Breast epithelium (tissue), 3 donors: ENCODE data around the gene CTIF.

Experiments used
- POLR2A ChIP-seq: fragments of 450-650 bp; IDR thresholded peaks from one replicate; pipeline ENCODE4 v1.6.1; 2016; ENCODE audit warnings: antibody characterized with exemption, mild to moderate bottlenecking, moderate library complexity
- POLR2AphosphoS5 ChIP-seq, 3 donors: sonication (generic); formaldehyde crosslinking; IDR thresholded peaks; one replicate each; pipeline ENCODE4 v1.6.1; 2017; ENCODE audit warnings: antibody characterized with exemption in 3 of 3
- TF ChIP-seq, protein P1 (sequence below), 3 donors: fragments of 450-650 bp; IDR thresholded peaks; one replicate each; pipeline ENCODE4 v1.5.1; 2016 to 2017; ENCODE audit warnings: antibody characterized with exemption in 3 of 3, mild to moderate bottlenecking in 3 of 3, moderate library complexity in 3 of 3

DNA sequence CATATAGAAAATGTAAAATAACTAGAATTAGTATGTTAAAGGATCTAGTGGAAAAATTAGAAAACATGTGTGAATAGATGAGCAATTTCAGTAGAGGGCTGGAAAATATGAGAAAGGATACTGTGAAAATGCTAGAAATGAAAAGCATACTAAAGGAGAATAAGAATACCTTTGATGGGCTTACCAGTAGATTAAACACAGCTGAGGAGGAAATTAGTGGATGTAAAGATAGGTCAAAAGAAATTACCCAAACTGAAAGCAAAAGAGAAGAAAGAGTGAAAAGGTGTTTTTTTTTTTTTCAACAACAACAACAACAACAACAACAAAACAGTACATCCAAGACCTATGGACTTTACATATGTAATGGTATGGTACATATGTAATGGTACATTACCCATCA, 41.0 kb upstream of the CTIF start:
- no peak for TF ChIP-seq POLR2AphosphoS5 (IDR thresholded peaks at IDR 0.05)
- TF ChIP-seq, protein P1, sequence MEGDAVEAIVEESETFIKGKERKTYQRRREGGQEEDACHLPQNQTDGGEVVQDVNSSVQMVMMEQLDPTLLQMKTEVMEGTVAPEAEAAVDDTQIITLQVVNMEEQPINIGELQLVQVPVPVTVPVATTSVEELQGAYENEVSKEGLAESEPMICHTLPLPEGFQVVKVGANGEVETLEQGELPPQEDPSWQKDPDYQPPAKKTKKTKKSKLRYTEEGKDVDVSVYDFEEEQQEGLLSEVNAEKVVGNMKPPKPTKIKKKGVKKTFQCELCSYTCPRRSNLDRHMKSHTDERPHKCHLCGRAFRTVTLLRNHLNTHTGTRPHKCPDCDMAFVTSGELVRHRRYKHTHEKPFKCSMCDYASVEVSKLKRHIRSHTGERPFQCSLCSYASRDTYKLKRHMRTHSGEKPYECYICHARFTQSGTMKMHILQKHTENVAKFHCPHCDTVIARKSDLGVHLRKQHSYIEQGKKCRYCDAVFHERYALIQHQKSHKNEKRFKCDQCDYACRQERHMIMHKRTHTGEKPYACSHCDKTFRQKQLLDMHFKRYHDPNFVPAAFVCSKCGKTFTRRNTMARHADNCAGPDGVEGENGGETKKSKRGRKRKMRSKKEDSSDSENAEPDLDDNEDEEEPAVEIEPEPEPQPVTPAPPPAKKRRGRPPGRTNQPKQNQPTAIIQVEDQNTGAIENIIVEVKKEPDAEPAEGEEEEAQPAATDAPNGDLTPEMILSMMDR (IDR thresholded peaks at IDR 0.05) = no peak
- no peak for TF ChIP-seq POLR2A
